Fibroblast of pulmonary artery (primary cell): ENCODE results near the gene AUTS2.

Source experiments
- DNase-seq: peaks from one replicate; pipeline ENCODE4 v3.0.0-alpha.2; 2010; ENCODE audit warnings: low read depth
- H3K4me3 ChIP-seq: replicated peaks from 2 replicates; pipeline ENCODE4 v1.5.1; 2011; ENCODE audit warnings: low read depth, mild to moderate bottlenecking, control low read depth, low read length, moderate library complexity
- CTCF ChIP-seq: IDR thresholded peaks from 2 replicates; pipeline ENCODE4 v1.5.1; 2011; ENCODE audit warnings: mild to moderate bottlenecking, control low read depth, low read length, inconsistent platforms; ENCODE audit errors: missing control alignments

Gene AUTS2

GRCh38 chr7:70657571-70657970 lies 1059.3 kb downstream of the AUTS2 start:
- DNase-seq = no peak
- H3K4me3 ChIP-seq = no peak overlapping the region
- TF ChIP-seq CTCF = no peak

- H3K4me3 ChIP-seq = no peak overlapping the region
- DNase-seq = no peak
- TF ChIP-seq CTCF = no peak
Measured at GRCh38 chr7:70657989-70658632, 1059.8 kb downstream of the AUTS2 start.

- H3K4me3 ChIP-seq = no peak overlapping the region
- no peak for TF ChIP-seq CTCF
- no peak for DNase-seq
Measured at GRCh38 chr7:70659263-70659662, 1061.0 kb downstream of the AUTS2 start.

- no peak for TF ChIP-seq CTCF
- no peak overlapping the region for H3K4me3 ChIP-seq
- DNase-seq = no peak
Measured at GRCh38 chr7:70660154-70660818, 1062.0 kb downstream of the AUTS2 start.

- no peak for TF ChIP-seq CTCF
- H3K4me3 ChIP-seq = no peak overlapping the region
- no peak for DNase-seq
Measured at GRCh38 chr7:70660819-70661191, 1062.5 kb downstream of the AUTS2 start.

- H3K4me3 ChIP-seq = no peak overlapping the region
- no peak for DNase-seq
- no peak for TF ChIP-seq CTCF
Measured at GRCh38 chr7:70663680-70664079, 1065.4 kb downstream of the AUTS2 start.

GRCh38 chr7:70665997-70666396 lies 1067.7 kb downstream of the AUTS2 start:
- no peak for TF ChIP-seq CTCF
- DNase-seq = no peak
- no peak overlapping the region for H3K4me3 ChIP-seq
